OCI-LY7 (cell line): ENCODE results near the gene PPID. TPM values are rescaled to one million over a fixed set of nuclear protein-coding genes. Genes with fewer than 3 reads are reported as not detected.

Source experiments
- BruUV-seq: library from RNA; stranded (reverse); fragments of 400-500 nt; replicated peaks from 2 replicates; lab custom pipeline; 2021; lab: Mats Ljungman, UMichigan
- CTCF ChIA-PET: fragments of 300-600 bp; sonication (Branson Sonifier 250); formaldehyde crosslinking; loops from one replicate; lab custom pipeline; 2022; ENCODE audit warnings: antibody characterized with exemption; ENCODE audit not compliant: unreplicated experiment; lab: Charles Lee
- POLR2A ChIA-PET: fragments of 300-600 bp; sonication (Branson Sonifier 250); formaldehyde crosslinking; loops from one replicate; lab custom pipeline; 2022; ENCODE audit warnings: antibody characterized with exemption; lab: Charles Lee
- DNase-seq: peaks from one replicate; pipeline ENCODE4 v3.0.0-alpha.2; 2015; ENCODE audit warnings: low spot score
- H2AFZ ChIP-seq: fragments of 200-600 bp; sonication (generic), shearing (Covaris generic); 2 replicates; pipeline ENCODE4 v1.6.1; 2014; ENCODE audit warnings: mild to moderate bottlenecking, antibody characterized with exemption, low read length, moderate library complexity
- H3K27ac ChIP-seq: fragments of 200-600 bp; sonication (generic); 2 replicates; pipeline ENCODE4 v1.5.1; 2014; ENCODE audit warnings: mixed run types, low read depth, mild to moderate bottlenecking, moderate library complexity, low read length, inconsistent platforms; ENCODE audit not compliant: poor library complexity, severe bottlenecking
- H3K36me3 ChIP-seq: fragments of 200-600 bp; sonication (generic); 2 replicates; pipeline ENCODE4 v1.6.1; 2014; ENCODE audit warnings: mild to moderate bottlenecking, antibody characterized with exemption, low read length, moderate library complexity, mixed read lengths; ENCODE audit not compliant: insufficient read depth
- H3K4me1 ChIP-seq: fragments of 200-600 bp; sonication (generic); 2 replicates; pipeline ENCODE4 v1.5.1; 2014; ENCODE audit warnings: mild to moderate bottlenecking, low read length; ENCODE audit not compliant: insufficient read depth, poor library complexity, severe bottlenecking
- H3K4me2 ChIP-seq: fragments of 200-600 bp; sonication (generic); 2 replicates; pipeline ENCODE4 v1.6.1; 2014; ENCODE audit warnings: mild to moderate bottlenecking, low read length
- H3K4me3 ChIP-seq: fragments of 200-600 bp; sonication (generic); 2 replicates; pipeline ENCODE4 v1.5.1; 2014; ENCODE audit warnings: mild to moderate bottlenecking, low read depth, low read length; ENCODE audit not compliant: poor library complexity, severe bottlenecking
- H3K79me2 ChIP-seq: fragments of 200-600 bp; sonication (generic); 2 replicates; pipeline ENCODE4 v1.6.1; 2016; ENCODE audit warnings: low read depth, mild to moderate bottlenecking, low read length, moderate library complexity, mixed read lengths; ENCODE audit not compliant: insufficient read depth
- H3K9me2 ChIP-seq: fragments of 200-600 bp; sonication (generic); 2 replicates; pipeline ENCODE4 v1.6.1; 2016; ENCODE audit warnings: mild to moderate bottlenecking, low read length, mixed read lengths; ENCODE audit not compliant: insufficient read depth
- H3K9me3 ChIP-seq: fragments of 200-600 bp; sonication (generic); 2 replicates; pipeline ENCODE4 v1.6.1; 2014; ENCODE audit warnings: mild to moderate bottlenecking, mixed run types, low read length, mixed read lengths
- H4K20me1 ChIP-seq: fragments of 200-600 bp; sonication (generic); 2 replicates; pipeline ENCODE4 v1.6.1; 2014; ENCODE audit warnings: mild to moderate bottlenecking, antibody characterized with exemption, low read length, moderate library complexity, mixed read lengths; ENCODE audit not compliant: insufficient read depth
- EZH2phosphoT487 ChIP-seq: fragments of 200-600 bp; sonication (generic); IDR thresholded peaks from 2 replicates; pipeline ENCODE4 v1.6.1; 2018; ENCODE audit warnings: low read depth, borderline replicate concordance, mild to moderate bottlenecking, mixed run types, antibody characterized with exemption, low read length, moderate library complexity, mixed read lengths
- intact Hi-C: fragments of 100-400 bp; cut with micrococcal nuclease; formaldehyde crosslinking; loops from one replicate; pipeline ENCODE4 v1.10.0; 2022; ENCODE audit not compliant: unreplicated experiment
- total RNA-seq, 2 experiments: library from RNA; depleted of rRNA in 1 of 2; stranded (reverse); fragments of >200 nt in 1 of 2; shearing (Covaris generic) in 1 of 2; gene quantifications; 2 replicates each; pipeline ENCODE4 v1.2.3, GENCODE V29; 2014 to 2022
- TF ChIP-seq, protein P1 (sequence below): fragments of 200-600 bp; sonication (generic); conservative IDR thresholded peaks from 2 replicates; pipeline ENCODE4 v1.5.1; 2014; ENCODE audit warnings: mild to moderate bottlenecking, antibody characterized with exemption, low read length, moderate library complexity, mixed read lengths

Gene PPID
- total RNA-seq, 2 experiments from 2014 or later: 21.2 to 27.3 TPM

- BruUV-seq: no TSS peak
- Histone ChIP-seq H3K4me3 (no peak overlapping the region), H3K36me3 (no peaks in the 10 kb centered on the region), H3K4me2 (no peak overlapping the region), H3K79me2 (no peaks in the 10 kb centered on the region), H3K9me3 (no peaks in the 10 kb centered on the region), H3K27ac (no peak overlapping the region), H3K9me2 (no peaks in the 10 kb centered on the region), H2AFZ (no peak overlapping the region), H4K20me1 (no peaks in the 10 kb centered on the region), H3K4me1 (no peaks in the 10 kb centered on the region)
- POLR2A ChIA-PET: interaction anchor here (1.0 kb wide), 1 partner anchor 23 kb away, joined by 4 read pairs; no protein-coding TSS in a partner anchor
- peak; percentile 39 for DNase-seq
- intact Hi-C loops: loop anchor here (2.0 to 5.0 kb wide), 2 partner anchors 121 to 472 kb away; no protein-coding TSS in a partner anchor
- TF ChIP-seq EZH2phosphoT487: no peak
- TF ChIP-seq, protein P1, sequence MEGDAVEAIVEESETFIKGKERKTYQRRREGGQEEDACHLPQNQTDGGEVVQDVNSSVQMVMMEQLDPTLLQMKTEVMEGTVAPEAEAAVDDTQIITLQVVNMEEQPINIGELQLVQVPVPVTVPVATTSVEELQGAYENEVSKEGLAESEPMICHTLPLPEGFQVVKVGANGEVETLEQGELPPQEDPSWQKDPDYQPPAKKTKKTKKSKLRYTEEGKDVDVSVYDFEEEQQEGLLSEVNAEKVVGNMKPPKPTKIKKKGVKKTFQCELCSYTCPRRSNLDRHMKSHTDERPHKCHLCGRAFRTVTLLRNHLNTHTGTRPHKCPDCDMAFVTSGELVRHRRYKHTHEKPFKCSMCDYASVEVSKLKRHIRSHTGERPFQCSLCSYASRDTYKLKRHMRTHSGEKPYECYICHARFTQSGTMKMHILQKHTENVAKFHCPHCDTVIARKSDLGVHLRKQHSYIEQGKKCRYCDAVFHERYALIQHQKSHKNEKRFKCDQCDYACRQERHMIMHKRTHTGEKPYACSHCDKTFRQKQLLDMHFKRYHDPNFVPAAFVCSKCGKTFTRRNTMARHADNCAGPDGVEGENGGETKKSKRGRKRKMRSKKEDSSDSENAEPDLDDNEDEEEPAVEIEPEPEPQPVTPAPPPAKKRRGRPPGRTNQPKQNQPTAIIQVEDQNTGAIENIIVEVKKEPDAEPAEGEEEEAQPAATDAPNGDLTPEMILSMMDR: peak; percentile 75
- CTCF ChIA-PET: no interaction called here
Observed at GRCh38 chr4:158729716-158730559, 6.7 kb upstream of the PPID start.

- Histone ChIP-seq H3K36me3 (no peaks in the 10 kb centered on the region), H3K27ac (no peak overlapping the region), H2AFZ (no peak overlapping the region), H3K79me2 (no peaks in the 10 kb centered on the region), H3K4me2 (no peak overlapping the region), H3K9me2 (no peaks in the 10 kb centered on the region), H3K4me1 (peaks cover 4% of the 10 kb centered on the region), H3K4me3 (no peak overlapping the region), H4K20me1 (no peaks in the 10 kb centered on the region), H3K9me3 (no peaks in the 10 kb centered on the region)
- no peak for DNase-seq
- intact Hi-C loops: loop anchor here (1.0 kb wide), 1 partner anchor 449 kb away; no protein-coding TSS in a partner anchor
- ChIA-PET CTCF (no interaction called here), POLR2A (interaction anchor here (0.6 kb wide), 1 partner anchor 422 kb away, joined by 3 read pairs; no protein-coding TSS in a partner anchor)
- TF ChIP-seq, protein P1: no peak
- no peak for TF ChIP-seq EZH2phosphoT487
- BruUV-seq: no TSS peak
Observed at GRCh38 chr4:158728236-158728635, 5.0 kb upstream of the PPID start.

- Histone ChIP-seq H4K20me1 (no peaks in the 10 kb centered on the region), H3K4me1 (peaks cover 13% of the 10 kb centered on the region), H3K4me3 (no peak overlapping the region), H3K9me3 (no peaks in the 10 kb centered on the region), H3K79me2 (peaks cover 14% of the 10 kb centered on the region), H3K9me2 (no peaks in the 10 kb centered on the region), H2AFZ (no peak overlapping the region), H3K27ac (no peak overlapping the region), H3K4me2 (no peak overlapping the region), H3K36me3 (peaks cover 1% of the 10 kb centered on the region)
- TF ChIP-seq EZH2phosphoT487: no peak
- TF ChIP-seq, protein P1: no peak
- intact Hi-C loops: no loop called here
- ChIA-PET POLR2A (no interaction called here), CTCF (no interaction called here)
- DNase-seq: no peak
- BruUV-seq: no TSS peak
Observed at GRCh38 chr4:158726633-158727032, 3.4 kb upstream of the PPID start.
